K562 (cell line): ENCODE results near the gene PCDHGB2. TPM values are rescaled to one million over a fixed set of nuclear protein-coding genes. Genes with fewer than 3 reads are reported as not detected.

ENCODE experiments used
- ATAC-seq: fragments of 200-7000 bp; cut with Tn5 transposase; 3 replicates; pipeline ENCODE4 v1.9.1; 2020; ENCODE audit warnings: moderate library complexity
- BruUV-seq: library from RNA; stranded (reverse); fragments of 400-500 nt; replicated peaks from 2 replicates; lab custom pipeline; 2021; lab: Mats Ljungman, UMichigan
- CTCF ChIA-PET: fragments of 300-600 bp; formaldehyde crosslinking; extraction: SDS; loops from one replicate; lab custom pipeline; 2021; ENCODE audit warnings: low intra/inter-chr PET ratio; lab: Yijun Ruan, JAX
- POLR2A ChIA-PET: fragments of 300-600, 350-650 bp; sonication (Branson Sonifier 250); formaldehyde crosslinking; extraction: SDS; loops from one replicate; lab custom pipeline; 2021; ENCODE audit warnings: antibody characterized with exemption, inconsistent platforms; lab: Yijun Ruan, JAX
- DNase-seq, 4 experiments: peaks; one replicate each; pipeline versions ENCODE4 v3.0.0 to v3.0.0-alpha.2; 2011 to 2018; ENCODE audit warnings: low spot score in 3 of 4, mixed read lengths in 3 of 4; ENCODE audit errors: extremely low read depth in 1 of 4
- FAIRE-seq: peaks from 2 replicates; lab custom pipeline; 2011; peaks lifted over from hg19 to GRCh38; lab: Jason Lieb, UNC
- H2AFZ ChIP-seq: 2 replicates; pipeline ENCODE4 v1.6.0; 2011; ENCODE audit warnings: low read depth, low read length, control low read depth, inconsistent platforms
- H3K27ac ChIP-seq: fragments of 200-600 bp; 3 replicates; pipeline ENCODE4 v1.8.0; 2011; ENCODE audit warnings: low read depth, mild to moderate bottlenecking, control low read depth, inconsistent platforms, low read length, moderate library complexity, mixed read lengths; ENCODE audit errors: extremely low read depth
- H3K27me3 ChIP-seq, 2 experiments: fragments of 300-600 bp in 1 of 2; 2 replicates in 1 of 2; 3 replicates in 1 of 2; pipeline versions ENCODE4 v1.6.0 to v1.8.0; 2011; ENCODE audit warnings: inconsistent platforms in 2 of 2, low read length in 2 of 2, mild to moderate bottlenecking in 1 of 2, mixed read lengths in 1 of 2, moderate library complexity in 1 of 2; ENCODE audit not compliant: control insufficient read depth in 2 of 2, insufficient read depth in 2 of 2
- H3K36me3 ChIP-seq: fragments of 300-600 bp; 3 replicates; pipeline ENCODE4 v1.8.0; 2011; ENCODE audit warnings: mild to moderate bottlenecking, low read length, inconsistent platforms; ENCODE audit not compliant: control insufficient read depth, insufficient read depth
- H3K4me1 ChIP-seq, 2 experiments: fragments of 200-600 bp in 1 of 2; replicated peaks in 1 of 2; 2 replicates in 1 of 2; 3 replicates in 1 of 2; pipeline versions ENCODE4 v1.5.1 to v1.8.0; 2011; ENCODE audit warnings: inconsistent platforms in 2 of 2, low read length in 2 of 2, mild to moderate bottlenecking in 1 of 2, mixed read lengths in 1 of 2, moderate library complexity in 1 of 2; ENCODE audit not compliant: control insufficient read depth in 2 of 2, insufficient read depth in 2 of 2
- H3K4me2 ChIP-seq: 2 replicates; pipeline ENCODE4 v1.6.1; 2011; ENCODE audit warnings: low read length, control low read depth, inconsistent platforms, mixed read lengths; ENCODE audit not compliant: insufficient read depth
- H3K4me3 ChIP-seq: fragments of 200-600 bp; sonication (generic), shearing (Covaris generic); 2 replicates; pipeline ENCODE4 v1.5.1; 2016; ENCODE audit warnings: control low read depth, inconsistent platforms
- H3K79me2 ChIP-seq: fragments of 200-600 bp; 3 replicates; pipeline ENCODE4 v1.8.0; 2011; ENCODE audit warnings: low read length, inconsistent platforms; ENCODE audit not compliant: control insufficient read depth, insufficient read depth
- H3K9ac ChIP-seq, 2 experiments: 2 replicates each; pipeline versions ENCODE4 v1.6.0 to v1.6.1; 2011; ENCODE audit warnings: low read depth in 2 of 2, low read length in 2 of 2, control low read depth in 1 of 2, inconsistent platforms in 1 of 2, mild to moderate bottlenecking in 1 of 2, mixed read lengths in 1 of 2; ENCODE audit not compliant: insufficient read depth in 1 of 2
- H3K9me1 ChIP-seq: one replicate; pipeline ENCODE4 v1.6.0; 2011; ENCODE audit warnings: inconsistent platforms, mild to moderate bottlenecking, low read length, moderate library complexity; ENCODE audit not compliant: control insufficient read depth, insufficient read depth
- H3K9me3 ChIP-seq: replicated peaks from 2 replicates; pipeline ENCODE4 v1.5.1; 2011; ENCODE audit warnings: low read depth, low read length, inconsistent platforms; ENCODE audit not compliant: control insufficient read depth, insufficient read depth
- H4K20me1 ChIP-seq: replicated peaks from 2 replicates; pipeline ENCODE4 v1.6.1; 2011; ENCODE audit warnings: low read length, inconsistent platforms, mixed read lengths; ENCODE audit not compliant: control insufficient read depth, insufficient read depth
- CBFB ChIP-seq: sonication (generic); formaldehyde crosslinking; IDR thresholded peaks from 2 replicates; pipeline ENCODE4 v1.4.0; 2020; ENCODE audit warnings: mild to moderate bottlenecking, missing genetic modification reagents
- HNRNPL ChIP-seq: fragments of 200-400 bp; formaldehyde crosslinking; IDR thresholded peaks from 2 replicates; pipeline ENCODE4 v1.6.1; 2017; ENCODE audit warnings: low read depth, mild to moderate bottlenecking, low read length
- RAD21 ChIP-seq, 2 experiments: fragments of 250-450 bp in 1 of 2; fragments of 450-650 bp in 1 of 2; sonication (Bioruptor Pico) in 1 of 2; formaldehyde crosslinking in 1 of 2; IDR thresholded peaks in 1 of 2; conservative IDR thresholded peaks in 1 of 2; 2 replicates each; pipeline versions ENCODE4 v1.4.0 to v1.8.0; 2020 to 2022; ENCODE audit warnings: mild to moderate bottlenecking in 2 of 2, moderate library complexity in 1 of 2
- ZNF384 ChIP-seq: IDR thresholded peaks from 2 replicates; pipeline ENCODE4 v1.6.1; 2012; ENCODE audit warnings: low read depth, low read length, improper control_type of control experiment
- WGBS: fragments of 100-300 bp; shearing (Covaris generic); methylation state at CpG from one replicate; pipeline ENCODE4 v1.1.6; 2016; ENCODE audit warnings: low coverage, mixed read lengths; ENCODE audit not compliant: insufficient coverage; ENCODE audit errors: missing lambda C conversion rate; 5-methylcytosine and 5-hydroxymethylcytosine counted together
- in situ Hi-C: fragments of 300-500 bp; cut with MboI; formaldehyde crosslinking; loops from 4 replicates; pipeline ENCODE4 v1.15.0; 2018; ENCODE audit warnings: inconsistent platforms, mixed read lengths
- intact Hi-C: fragments of 100-400 bp; cut with micrococcal nuclease; formaldehyde crosslinking; loops from 2 replicates; pipeline ENCODE4 v1.14.2; 2022
- polyA plus RNA-seq, 8 experiments: library from polyadenylated mRNA; depleted of rRNA in 4 of 8; stranded (reverse) in 5 of 8; unstranded in 3 of 8; fragments of >200 nt; fragmentation: Nextera tagmentation in 2 of 8; fragmentation: Illumina TruSeq in 1 of 8; extraction: Ambion mirVana in 2 of 8; extraction: Trizol in 1 of 8; gene quantifications; 2 replicates each; pipeline versions ENCODE4 v1.2.1 to v1.2.3, GENCODE V29; 2011 to 2014; ENCODE audit warnings: inconsistent platforms in 1 of 8, missing spikeins in 1 of 8
- total RNA-seq, 7 experiments: library from RNA; depleted of rRNA in 6 of 7; stranded (reverse); fragments of >200 nt in 6 of 7; fragmentation: Illumina TruSeq in 2 of 7; extraction: Trizol in 2 of 7; gene quantifications; 2 replicates each; pipeline versions ENCODE4 v1.2.1 to v1.2.3, GENCODE V29; 2011 to 2021; ENCODE audit warnings: low replicate concordance in 1 of 7

PCDHGB2 gene
- total and polyA plus RNA-seq, 9 of the 15 experiments (the other 6 are each of a cell fraction or from before 2014, with no cell fraction given) = 0.06 to 0.54 (median 0.29) TPM; not detected in 1

DNA sequence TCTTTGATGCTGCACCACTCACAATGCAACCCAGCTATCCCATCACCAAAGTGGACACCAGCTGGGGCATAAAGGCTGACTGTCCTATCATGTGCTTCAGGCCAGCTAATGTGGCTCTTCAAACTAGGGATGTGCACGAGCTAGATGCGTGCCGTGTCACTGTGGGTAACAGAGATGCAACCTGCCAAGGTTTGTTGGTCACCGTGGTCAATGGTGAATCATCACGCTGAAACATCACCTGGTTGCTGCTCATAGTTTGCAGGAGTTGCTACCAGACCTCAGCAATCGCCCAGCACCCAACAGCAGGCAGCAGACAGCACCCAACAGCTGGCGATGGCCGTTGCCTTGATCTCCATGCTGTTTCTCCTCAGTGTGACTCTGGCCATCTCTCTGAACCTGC, 31.6 kb upstream of the PCDHGB2 start:
- Histone ChIP-seq H3K4me2 (no peak overlapping the region), H3K27me3 (peaks cover 0 to 6% of the 10 kb centered on the region in 2 experiments; a peak in 3 of 5 replicates), H3K36me3 (no peaks in the 10 kb centered on the region), H3K9me1 (no peaks in the 10 kb centered on the region), H3K4me3 (no peak overlapping the region), H4K20me1 (no peaks in the 10 kb centered on the region), H3K4me1 (no peaks in the 10 kb centered on the region; a peak in 1 of 5 replicates), H3K79me2 (no peaks in the 10 kb centered on the region), H3K27ac (no peak overlapping the region), H3K9ac (no peak overlapping the region), H2AFZ (no peak overlapping the region), H3K9me3 (no peaks in the 10 kb centered on the region)
- DNase-seq (no peak), ATAC-seq (no peak), FAIRE-seq (no peak)
- in situ Hi-C loops = no loop called here
- 15% methylated on average over 8 of the region's 8 CpGs for WGBS
- 0 out of 2 replicates have a peak, but pooled peaks have one; percentile 37 for TF ChIP-seq CBFB (CRISPR knock-in tag)
- TF ChIP-seq HNRNPL = no peak
- intact Hi-C loops = loop anchor here (5.0 to 10.0 kb wide), 2 partner anchors 44 to 113 kb away; partner anchors contain the start of genes PCDHB13, PCDHGA6 and PCDHGB3
- CTCF ChIA-PET = no interaction called here
- POLR2A ChIA-PET = interaction anchor here (1.2 kb wide), 1 partner anchor 8 kb away, joined by 5 read pairs; the partner anchor contains the start of gene TAF7
- BruUV-seq = no TSS peak

- 0 out of 2 replicates have a peak within 1 kb of the TSS, but pooled peaks have one; percentile 5 for H3K4me3 ChIP-seq
- peak; percentile 24 to 45 (median 28) for DNase-seq
- no peaks in the 10 kb centered on the region for H3K79me2 ChIP-seq
- WGBS = 35% methylated on average over 21 of the region's 21 CpGs
- H3K9ac ChIP-seq = no peak within 1 kb of the TSS
- peak; percentile 11 for FAIRE-seq
- peak within 1 kb of the TSS; percentile 11; the same call in 1 of the 2 replicates for H2AFZ ChIP-seq
- H4K20me1 ChIP-seq = no peaks in the 10 kb centered on the region
- no peaks in the 10 kb centered on the region for H3K36me3 ChIP-seq
- no TSS peak for BruUV-seq
- POLR2A ChIA-PET = interaction anchor here (0.6 to 2.1 kb wide), 3 partner anchors 9 to 12 kb away, joined by 3 to 14 read pairs (median 4); partner anchors contain the start of gene TAF7
- CTCF ChIA-PET = interaction anchor here (0.6 to 1.4 kb wide), 3 partner anchors 53 to 288 kb away, joined by 3 to 5 read pairs (median 3); partner anchors contain the start of gene DIAPH1
- intact Hi-C loops (no loop called here), in situ Hi-C loops (no loop called here)
- H3K4me2 ChIP-seq = no peak within 1 kb of the TSS
- no peaks in the 10 kb centered on the region for H3K9me3 ChIP-seq
- peak; percentile 55 for ATAC-seq
- no peak within 1 kb of the TSS for H3K27ac ChIP-seq
- H3K27me3 ChIP-seq = peaks cover 0 to 6% of the 10 kb centered on the region in 2 experiments; a peak in 3 of 5 replicates
- H3K4me1 ChIP-seq = no peaks in the 10 kb centered on the region; a peak in 1 of 5 replicates
- H3K9me1 ChIP-seq = no peaks in the 10 kb centered on the region
- TF ChIP-seq RAD21 (CRISPR knock-in tag; conservative IDR thresholded peaks at IDR 0.05 in 1 of 2, IDR thresholded peaks at IDR 0.05 in 1 of 2) (peak in 1 of 2 experiments; percentile 24; a peak in 1 of 4 replicates), ZNF384 (peak; percentile 89)
Observed at GRCh38 chr5:141330299-141331080, 29.3 kb upstream of the PCDHGB2 start, which contains the start of gene PCDHGA1. PCDHGA1 (plus strand) TSS chr5:141330514.
